DND-41 (cell line): ENCODE measurements around the gene ADGRF5.
"Not testable (repeated sequence)": the region's sequence is repeated elsewhere in the genome, so short reads cannot be mapped to it uniquely, and the experiment has no call there.

Source experiments
- CTCF ChIP-seq: IDR thresholded peaks from 2 replicates; pipeline ENCODE4 v1.5.1; 2012; ENCODE audit warnings: borderline replicate concordance, low read length, moderate library complexity, mild to moderate bottlenecking; ENCODE audit not compliant: poor library complexity, severe bottlenecking; ENCODE audit errors: extremely low read depth
- EZH2 ChIP-seq: IDR thresholded peaks from 3 replicates; pipeline ENCODE4 v1.6.1; 2012; ENCODE audit warnings: borderline replicate concordance, low read depth, mild to moderate bottlenecking, moderate library complexity, low read length, inconsistent platforms; ENCODE audit not compliant: severe bottlenecking

GRCh38 chr6:46842252-46842846 is 79.4 kb downstream of the ADGRF5 start:
- TF ChIP-seq CTCF, EZH2: not testable (repeated sequence)
